DND-41 (cell line): ENCODE measurements around the gene DPEP1.

ENCODE experiments used
- ATAC-seq: fragments of 200-7000 bp; cut with Tn5 transposase; 3 replicates; pipeline ENCODE4 v1.9.1; 2021; ENCODE audit warnings: low read depth; ENCODE audit not compliant: insufficient read depth
- DNase-seq: peaks from one replicate; pipeline ENCODE4 v3.0.0-alpha.2; 2020
- H2AFZ ChIP-seq: 2 replicates; pipeline ENCODE4 v1.6.0; 2012; ENCODE audit warnings: low read depth, low read length
- H3K27ac ChIP-seq: 2 replicates; pipeline ENCODE4 v1.5.1; 2012; ENCODE audit warnings: low read length, inconsistent platforms
- H3K27me3 ChIP-seq: fragments of 200-600 bp; sonication (generic); 2 replicates; pipeline ENCODE4 v1.6.0; 2012; ENCODE audit warnings: low read length, mild to moderate bottlenecking, inconsistent platforms; ENCODE audit not compliant: insufficient read depth, poor library complexity
- H3K36me3 ChIP-seq: 2 replicates; pipeline ENCODE4 v1.5.1; 2012; ENCODE audit warnings: low read length, inconsistent platforms; ENCODE audit not compliant: insufficient read depth
- H3K4me1 ChIP-seq: 2 replicates; pipeline ENCODE4 v1.5.1; 2012; ENCODE audit warnings: mild to moderate bottlenecking, low read length; ENCODE audit not compliant: insufficient read depth
- H3K4me2 ChIP-seq: 2 replicates; pipeline ENCODE4 v1.6.0; 2012; ENCODE audit warnings: mild to moderate bottlenecking, moderate library complexity, low read length, inconsistent platforms; ENCODE audit not compliant: insufficient read depth
- H3K4me3 ChIP-seq, 2 experiments: fragments of 200-600 bp in 1 of 2; shearing (Covaris generic) in 1 of 2; 2 replicates each; pipeline ENCODE4 v1.5.1; 2012 to 2016; ENCODE audit warnings: inconsistent platforms in 2 of 2, low read length in 2 of 2, mild to moderate bottlenecking in 2 of 2, low read depth in 1 of 2, moderate library complexity in 1 of 2
- H3K79me2 ChIP-seq: 2 replicates; pipeline ENCODE4 v1.6.0; 2012; ENCODE audit warnings: low read length, inconsistent platforms; ENCODE audit not compliant: insufficient read depth
- H3K9ac ChIP-seq: 2 replicates; pipeline ENCODE4 v1.6.0; 2012; ENCODE audit warnings: low read depth, mild to moderate bottlenecking, inconsistent platforms, low read length, moderate library complexity
- H3K9me3 ChIP-seq: 2 replicates; pipeline ENCODE4 v1.5.1; 2012; ENCODE audit warnings: low read length, moderate library complexity, mild to moderate bottlenecking, inconsistent platforms; ENCODE audit not compliant: insufficient read depth, severe bottlenecking
- H4K20me1 ChIP-seq: 2 replicates; pipeline ENCODE4 v1.6.0; 2012; ENCODE audit warnings: low read length; ENCODE audit not compliant: insufficient read depth
- EZH2 ChIP-seq: IDR thresholded peaks from 3 replicates; pipeline ENCODE4 v1.6.1; 2012; ENCODE audit warnings: borderline replicate concordance, low read depth, mild to moderate bottlenecking, moderate library complexity, low read length, inconsistent platforms; ENCODE audit not compliant: severe bottlenecking
- TF ChIP-seq, protein P1 (sequence below): IDR thresholded peaks from 2 replicates; pipeline ENCODE4 v1.5.1; 2012; ENCODE audit warnings: borderline replicate concordance, low read length, moderate library complexity, mild to moderate bottlenecking; ENCODE audit not compliant: poor library complexity, severe bottlenecking; ENCODE audit errors: extremely low read depth

The DPEP1 gene

DNA sequence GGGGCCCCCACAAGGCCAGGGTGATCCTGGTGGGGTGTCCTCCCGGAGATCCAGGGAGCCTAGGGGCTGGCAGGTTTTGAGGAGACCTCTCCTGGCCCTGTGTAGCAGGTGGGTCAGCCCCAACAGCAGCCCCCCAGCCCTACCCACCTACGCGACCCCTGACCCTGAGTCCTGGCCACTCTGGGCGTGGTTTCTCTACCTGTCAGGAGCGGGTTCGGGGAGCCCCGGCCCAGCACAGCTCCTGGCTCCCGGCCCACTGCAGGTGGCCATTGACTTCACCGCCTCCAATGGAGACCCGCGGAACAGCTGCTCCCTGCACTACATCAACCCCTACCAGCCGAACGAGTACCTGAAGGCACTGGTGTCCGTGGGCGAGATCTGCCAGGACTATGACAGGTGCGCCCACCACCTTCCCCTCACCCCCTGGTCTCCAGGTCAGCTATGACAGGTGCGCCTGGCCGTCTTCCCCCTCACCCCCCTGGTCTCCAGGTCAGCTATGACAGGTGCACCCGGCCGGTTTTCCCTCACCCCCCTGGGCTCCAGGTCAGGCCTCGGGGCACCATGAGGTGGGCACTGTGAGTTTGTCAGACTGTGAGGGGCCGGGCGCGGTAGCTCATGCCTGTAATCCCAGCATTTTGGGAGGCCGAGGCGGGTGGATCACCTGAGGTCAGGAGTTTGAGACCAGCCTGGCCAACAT, 24.9 kb upstream of the DPEP1 start:
- Histone ChIP-seq H3K79me2 (no peaks in the 10 kb centered on the region), H3K9ac (no peak overlapping the region), H3K9me3 (peaks cover 14% of the 10 kb centered on the region), H3K4me1 (peaks cover under 1% of the 10 kb centered on the region; the same call in 1 of the 2 replicates), H3K4me2 (no peak overlapping the region), H2AFZ (no peak overlapping the region), H3K27ac (no peak overlapping the region), H3K27me3 (no peaks in the 10 kb centered on the region), H4K20me1 (no peaks in the 10 kb centered on the region), H3K4me3 (no peak overlapping the region), H3K36me3 (peaks cover 28% of the 10 kb centered on the region)
- ATAC-seq (no peak), DNase-seq (no peak)
- no peak for TF ChIP-seq EZH2
- TF ChIP-seq, protein P1, sequence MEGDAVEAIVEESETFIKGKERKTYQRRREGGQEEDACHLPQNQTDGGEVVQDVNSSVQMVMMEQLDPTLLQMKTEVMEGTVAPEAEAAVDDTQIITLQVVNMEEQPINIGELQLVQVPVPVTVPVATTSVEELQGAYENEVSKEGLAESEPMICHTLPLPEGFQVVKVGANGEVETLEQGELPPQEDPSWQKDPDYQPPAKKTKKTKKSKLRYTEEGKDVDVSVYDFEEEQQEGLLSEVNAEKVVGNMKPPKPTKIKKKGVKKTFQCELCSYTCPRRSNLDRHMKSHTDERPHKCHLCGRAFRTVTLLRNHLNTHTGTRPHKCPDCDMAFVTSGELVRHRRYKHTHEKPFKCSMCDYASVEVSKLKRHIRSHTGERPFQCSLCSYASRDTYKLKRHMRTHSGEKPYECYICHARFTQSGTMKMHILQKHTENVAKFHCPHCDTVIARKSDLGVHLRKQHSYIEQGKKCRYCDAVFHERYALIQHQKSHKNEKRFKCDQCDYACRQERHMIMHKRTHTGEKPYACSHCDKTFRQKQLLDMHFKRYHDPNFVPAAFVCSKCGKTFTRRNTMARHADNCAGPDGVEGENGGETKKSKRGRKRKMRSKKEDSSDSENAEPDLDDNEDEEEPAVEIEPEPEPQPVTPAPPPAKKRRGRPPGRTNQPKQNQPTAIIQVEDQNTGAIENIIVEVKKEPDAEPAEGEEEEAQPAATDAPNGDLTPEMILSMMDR: no peak

DNA sequence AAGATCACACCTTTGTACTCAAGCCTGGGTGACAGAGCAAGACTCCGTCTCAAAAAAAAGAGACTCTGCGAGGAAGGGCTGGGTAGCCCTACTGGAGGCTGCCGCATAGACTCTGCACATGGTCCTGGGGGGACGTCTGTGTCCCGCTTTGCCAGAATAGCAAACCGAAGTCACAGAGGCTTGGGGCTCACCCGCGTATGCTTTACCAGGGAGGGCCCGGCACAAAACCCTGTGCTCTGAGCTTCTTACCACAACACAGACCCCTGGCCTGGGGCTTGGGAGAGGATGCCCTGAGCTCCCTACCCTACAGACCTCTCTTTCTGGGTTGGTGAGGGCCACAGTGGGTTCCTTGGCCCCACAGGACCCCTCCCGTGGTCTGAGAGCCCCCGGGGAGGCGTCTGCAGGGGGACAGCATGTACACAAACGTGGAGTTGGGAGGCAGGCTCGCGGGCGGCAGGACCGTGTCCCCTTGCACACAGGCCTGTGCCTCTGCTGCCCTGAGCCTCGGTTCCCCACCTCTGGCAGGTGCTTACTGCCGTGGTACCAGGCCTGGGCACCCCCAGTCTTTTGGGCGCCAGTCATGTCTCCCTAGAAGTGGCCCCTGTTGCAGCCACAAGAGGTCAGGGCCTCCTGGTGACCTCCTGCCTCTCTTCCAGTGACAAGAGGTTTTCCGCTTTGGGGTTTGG, 24.1 kb upstream of the DPEP1 start:
- no peak for DNase-seq
- H3K79me2 ChIP-seq: no peaks in the 10 kb centered on the region
- H3K9ac ChIP-seq: no peak overlapping the region
- H3K27ac ChIP-seq: no peak overlapping the region
- no peak for ATAC-seq
- no peak overlapping the region for H3K4me2 ChIP-seq
- H3K4me1 ChIP-seq: peaks cover 9% of the 10 kb centered on the region; the same call in 1 of the 2 replicates
- H3K9me3 ChIP-seq: peaks cover 14% of the 10 kb centered on the region
- H4K20me1 ChIP-seq: no peaks in the 10 kb centered on the region
- H3K36me3 ChIP-seq: peaks cover 28% of the 10 kb centered on the region
- H2AFZ ChIP-seq: no peak overlapping the region
- TF ChIP-seq EZH2: no peak
- TF ChIP-seq, protein P1: no peak
- no peaks in the 10 kb centered on the region for H3K27me3 ChIP-seq
- H3K4me3 ChIP-seq: no peak overlapping the region

DNA sequence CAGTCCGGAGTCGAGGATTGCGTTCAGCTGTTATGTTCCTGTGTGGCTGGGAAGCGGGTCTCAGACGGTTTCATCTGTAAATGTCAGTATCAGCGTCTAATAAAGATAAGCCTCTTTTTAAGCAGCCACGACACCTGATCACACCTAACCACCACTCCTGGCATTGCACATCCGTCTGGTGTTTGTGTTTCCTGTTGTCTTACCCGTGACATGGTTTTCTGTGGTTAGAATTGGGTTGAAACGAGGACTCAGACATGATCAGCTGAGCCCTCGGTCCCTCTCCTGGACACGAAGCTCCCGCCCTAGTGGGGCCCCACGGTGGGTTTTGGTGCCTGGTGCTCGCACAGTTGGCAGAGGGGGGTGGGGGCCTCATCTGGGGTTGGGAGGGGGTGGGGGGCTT, 19.6 kb upstream of the DPEP1 start:
- TF ChIP-seq, protein P1: no peak
- no peak for TF ChIP-seq EZH2
- H3K4me3 ChIP-seq: no peak overlapping the region
- peaks cover 15% of the 10 kb centered on the region; the same call in 1 of the 2 replicates for H3K4me1 ChIP-seq
- H3K79me2 ChIP-seq: no peaks in the 10 kb centered on the region
- H3K27me3 ChIP-seq: no peaks in the 10 kb centered on the region
- H3K9ac ChIP-seq: no peak overlapping the region
- H3K4me2 ChIP-seq: no peak overlapping the region
- DNase-seq: peak; percentile 48
- no peak overlapping the region for H2AFZ ChIP-seq
- peaks cover 20% of the 10 kb centered on the region for H3K36me3 ChIP-seq
- no peaks in the 10 kb centered on the region for H4K20me1 ChIP-seq
- peak; percentile 64 for ATAC-seq
- no peak overlapping the region for H3K27ac ChIP-seq
- no peaks in the 10 kb centered on the region for H3K9me3 ChIP-seq
